ENCODE data around the gene EHF. TPM values are rescaled to one million over a fixed set of nuclear protein-coding genes. Genes with fewer than 3 reads are reported as not detected.
A peak's percentile ranks its signal among the peaks of the same experiment; 100 is the strongest.
"Not testable (repeated sequence)": the region's sequence is repeated elsewhere in the genome, so short reads cannot be mapped to it uniquely, and the experiment has no call there.

Gene EHF
- total and polyA plus RNA-seq, 8 donors: 9.9 to 53.1 (median 13.9) TPM

GRCh38 chr11:34680206-34680605 is 59.3 kb downstream of the EHF start:
- no peaks in the 10 kb centered on the region for H3K36me3 ChIP-seq
- intact Hi-C loops (cut with DNase I): no loop called here
- no peaks in the 10 kb centered on the region for H3K4me1 ChIP-seq
- H3K9me3 ChIP-seq: no peaks in the 10 kb centered on the region
- no peak for TF ChIP-seq CTCF (IDR thresholded peaks at IDR 0.05)
- H3K4me3 ChIP-seq: no peak overlapping the region
- no peak for ATAC-seq
- H3K27me3 ChIP-seq: no peaks in the 10 kb centered on the region
- H3K27ac ChIP-seq: no peak overlapping the region
- no peak for DNase-seq

- H3K36me3 ChIP-seq: no peaks in the 10 kb centered on the region
- no peak overlapping the region for H3K27ac ChIP-seq
- no peak for DNase-seq
- TF ChIP-seq CTCF (IDR thresholded peaks at IDR 0.05): no peak
- peak; percentile 87 for ATAC-seq
- intact Hi-C loops (cut with DNase I): no loop called here
- no peaks in the 10 kb centered on the region for H3K27me3 ChIP-seq
- H3K4me1 ChIP-seq: no peaks in the 10 kb centered on the region
- H3K9me3 ChIP-seq: no peaks in the 10 kb centered on the region
- no peak overlapping the region for H3K4me3 ChIP-seq
Measured at GRCh38 chr11:34680918-34681586, 60.2 kb downstream of the EHF start.

- Histone ChIP-seq H3K27ac (no peak overlapping the region), H3K36me3 (no peaks in the 10 kb centered on the region), H3K4me3 (no peak overlapping the region), H3K9me3 (no peaks in the 10 kb centered on the region), H3K4me1 (no peaks in the 10 kb centered on the region), H3K27me3 (no peaks in the 10 kb centered on the region)
- intact Hi-C loops (cut with DNase I): no loop called here
- no peak for TF ChIP-seq CTCF (IDR thresholded peaks at IDR 0.05)
- DNase-seq (no peak), ATAC-seq (no peak)
Measured at GRCh38 chr11:34682825-34683224, 61.9 kb downstream of the EHF start.

GRCh38 chr11:34683396-34683795 is 62.5 kb downstream of the EHF start:
- Histone ChIP-seq H3K9me3 (no peaks in the 10 kb centered on the region), H3K4me1 (no peaks in the 10 kb centered on the region), H3K27ac (no peak overlapping the region), H3K36me3 (no peaks in the 10 kb centered on the region), H3K4me3 (no peak overlapping the region), H3K27me3 (no peaks in the 10 kb centered on the region)
- TF ChIP-seq CTCF (IDR thresholded peaks at IDR 0.05): no peak
- DNase-seq: no peak
- no peak for ATAC-seq
- intact Hi-C loops (cut with DNase I): no loop called here

GRCh38 chr11:34685864-34686263 is 65.0 kb downstream of the EHF start:
- no peak overlapping the region for H3K4me3 ChIP-seq
- no peaks in the 10 kb centered on the region for H3K36me3 ChIP-seq
- no peak for DNase-seq
- H3K9me3 ChIP-seq: no peaks in the 10 kb centered on the region
- intact Hi-C loops (cut with DNase I): no loop called here
- no peaks in the 10 kb centered on the region for H3K27me3 ChIP-seq
- H3K4me1 ChIP-seq: no peaks in the 10 kb centered on the region
- H3K27ac ChIP-seq: no peak overlapping the region
- no peak for ATAC-seq
- TF ChIP-seq CTCF (IDR thresholded peaks at IDR 0.05): no peak

GRCh38 chr11:34692299-34692698 is 71.4 kb downstream of the EHF start:
- H3K27ac ChIP-seq; H3K27me3 ChIP-seq; H3K4me3 ChIP-seq; ATAC-seq; intact Hi-C loops (cut with DNase I); H3K36me3 ChIP-seq; DNase-seq; H3K4me1 ChIP-seq: not testable (repeated sequence)
- peaks cover 0 to 11% of the 10 kb centered on the region in 2 donors for H3K9me3 ChIP-seq

All from left lung (tissue), 10 donors.